Measurements from ENCODE around the gene LAPTM4A. TPM values are rescaled to one million over a fixed set of nuclear protein-coding genes. Genes with fewer than 3 reads are reported as not detected.

LAPTM4A gene
- total RNA-seq, 2 experiments from 2014 or later: 8.4 to 26.2 TPM

DNA sequence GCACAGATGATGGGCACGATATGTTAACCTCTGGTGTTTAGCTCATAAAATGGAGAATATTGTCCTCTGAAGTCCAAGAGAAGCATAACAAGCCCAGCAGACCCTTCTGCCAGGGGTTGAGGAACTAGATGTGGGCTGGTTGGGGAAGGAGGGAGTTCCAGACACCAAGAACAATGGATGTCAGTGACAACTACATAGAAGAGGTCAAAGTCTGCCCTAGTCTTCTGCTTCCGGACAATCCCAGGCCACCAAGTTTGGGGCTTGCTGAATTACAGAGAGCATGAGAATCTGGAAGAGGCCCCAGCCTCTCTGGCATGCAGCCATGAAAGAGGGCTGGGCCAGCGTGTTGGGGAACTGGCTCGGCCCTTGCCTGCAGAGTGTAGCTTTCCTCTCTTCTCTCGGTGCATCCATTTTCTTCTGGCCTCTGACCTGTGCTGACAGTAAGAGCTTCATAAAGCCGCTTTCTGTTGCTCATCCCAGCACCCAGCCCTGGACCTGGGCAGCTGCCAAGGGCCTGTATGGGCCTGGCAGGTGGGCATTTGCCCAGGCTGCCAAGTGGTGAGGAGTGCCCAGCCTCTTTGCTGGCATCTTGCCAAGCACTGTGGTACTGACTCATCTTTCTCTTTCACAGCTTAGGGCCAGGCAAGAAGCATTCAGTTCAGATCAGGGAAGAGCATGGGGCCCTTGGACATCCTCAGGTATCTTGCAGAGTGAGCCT lies 14.6 kb upstream of the LAPTM4A start:
- no TSS peak for BruUV-seq (replicated peaks)
- DNase-seq (ENCODE audit: low spot score): no peak
- ChIA-PET POLR2A (no interaction called here), CTCF (ENCODE audit: unreplicated experiment) (no interaction called here)
- Histone ChIP-seq H2AFZ (ENCODE audit: low read length) (no peak overlapping the region), H3K27ac (ENCODE audit: low read depth, low read length, poor library complexity, severe bottlenecking) (no peak overlapping the region), H3K4me3 (ENCODE audit: low read depth, low read length, poor library complexity, severe bottlenecking) (no peak overlapping the region), H3K4me2 (ENCODE audit: low read length) (no peak overlapping the region), H3K4me1 (ENCODE audit: insufficient read depth, low read length, poor library complexity, severe bottlenecking) (no peaks in the 10 kb centered on the region), H3K9me3 (ENCODE audit: low read length) (no peaks in the 10 kb centered on the region), H4K20me1 (ENCODE audit: insufficient read depth, low read length) (no peaks in the 10 kb centered on the region), H3K9me2 (ENCODE audit: insufficient read depth, low read length) (no peaks in the 10 kb centered on the region), H3K79me2 (ENCODE audit: insufficient read depth, low read depth, low read length) (no peaks in the 10 kb centered on the region), H3K36me3 (ENCODE audit: insufficient read depth, low read length) (no peaks in the 10 kb centered on the region)
- TF ChIP-seq EZH2phosphoT487 (IDR thresholded peaks at IDR 0.05; ENCODE audit: borderline replicate concordance, low read depth, low read length) (no peak), CTCF (conservative IDR thresholded peaks at IDR 0.05; ENCODE audit: low read length) (no peak)
- intact Hi-C loops (cut with micrococcal nuclease; ENCODE audit: unreplicated experiment): no loop called here

DNA sequence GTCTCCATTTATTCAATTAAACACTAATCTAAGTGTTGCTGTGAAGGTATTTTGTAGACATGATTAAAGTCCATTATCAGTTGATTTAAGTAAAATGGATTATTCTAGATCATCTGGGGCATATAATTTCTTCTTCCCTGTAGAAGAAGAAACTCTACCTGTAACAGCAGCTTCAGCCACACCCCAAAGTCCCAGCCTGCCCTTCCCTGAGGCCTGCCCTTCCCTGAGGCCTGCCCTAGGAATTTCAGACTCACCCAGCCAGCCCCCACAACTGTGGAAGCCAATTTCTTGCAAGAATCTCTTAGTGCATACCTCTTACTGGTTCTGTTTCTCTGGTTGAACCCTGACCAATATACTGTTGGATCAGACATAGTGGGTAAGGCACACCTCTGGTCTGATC lies 13.4 kb upstream of the LAPTM4A start:
- TF ChIP-seq EZH2phosphoT487 (IDR thresholded peaks at IDR 0.05; ENCODE audit: borderline replicate concordance, low read depth, low read length) (no peak), CTCF (conservative IDR thresholded peaks at IDR 0.05; ENCODE audit: low read length) (no peak)
- BruUV-seq (replicated peaks): no TSS peak
- Histone ChIP-seq H3K4me1 (ENCODE audit: insufficient read depth, low read length, poor library complexity, severe bottlenecking) (no peaks in the 10 kb centered on the region), H3K36me3 (ENCODE audit: insufficient read depth, low read length) (no peaks in the 10 kb centered on the region), H4K20me1 (ENCODE audit: insufficient read depth, low read length) (no peaks in the 10 kb centered on the region), H3K9me2 (ENCODE audit: insufficient read depth, low read length) (no peaks in the 10 kb centered on the region), H3K4me2 (ENCODE audit: low read length) (no peak overlapping the region), H3K4me3 (ENCODE audit: low read depth, low read length, poor library complexity, severe bottlenecking) (no peak overlapping the region), H3K79me2 (ENCODE audit: insufficient read depth, low read depth, low read length) (no peaks in the 10 kb centered on the region), H2AFZ (ENCODE audit: low read length) (no peak overlapping the region), H3K27ac (ENCODE audit: low read depth, low read length, poor library complexity, severe bottlenecking) (no peak overlapping the region), H3K9me3 (ENCODE audit: low read length) (no peaks in the 10 kb centered on the region)
- ChIA-PET CTCF (ENCODE audit: unreplicated experiment) (no interaction called here), POLR2A (no interaction called here)
- DNase-seq (ENCODE audit: low spot score): no peak
- intact Hi-C loops (cut with micrococcal nuclease; ENCODE audit: unreplicated experiment): no loop called here

DNA sequence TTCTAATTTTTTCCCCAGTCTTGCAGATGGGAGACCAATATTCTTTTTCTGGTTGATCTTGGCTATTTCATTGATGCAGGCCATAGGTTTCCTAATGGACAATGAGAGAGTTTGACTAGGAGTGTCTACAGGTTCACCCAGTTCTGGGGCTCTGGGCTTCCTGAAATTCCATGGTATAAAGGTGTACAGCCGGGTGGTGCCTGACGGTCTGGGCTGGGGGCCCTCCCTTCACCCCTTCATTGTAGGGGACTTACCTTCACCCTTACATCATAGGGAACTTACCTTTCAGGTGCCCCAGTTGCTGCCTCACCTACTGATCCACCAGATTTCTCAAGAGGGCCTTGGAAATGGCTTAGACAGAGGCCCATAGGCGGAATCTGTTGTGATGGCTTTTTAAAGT lies 13.0 kb upstream of the LAPTM4A start:
- intact Hi-C loops (cut with micrococcal nuclease; ENCODE audit: unreplicated experiment): no loop called here
- H3K4me2 ChIP-seq (ENCODE audit: low read length): no peak overlapping the region
- BruUV-seq (replicated peaks): no TSS peak
- ChIA-PET POLR2A (no interaction called here), CTCF (ENCODE audit: unreplicated experiment) (no interaction called here)
- no peaks in the 10 kb centered on the region for H4K20me1 ChIP-seq (ENCODE audit: insufficient read depth, low read length)
- no peaks in the 10 kb centered on the region for H3K9me2 ChIP-seq (ENCODE audit: insufficient read depth, low read length)
- no peaks in the 10 kb centered on the region for H3K36me3 ChIP-seq (ENCODE audit: insufficient read depth, low read length)
- no peak for DNase-seq (ENCODE audit: low spot score)
- H3K79me2 ChIP-seq (ENCODE audit: insufficient read depth, low read depth, low read length): no peaks in the 10 kb centered on the region
- H2AFZ ChIP-seq (ENCODE audit: low read length): no peak overlapping the region
- H3K27ac ChIP-seq (ENCODE audit: low read depth, low read length, poor library complexity, severe bottlenecking): no peak overlapping the region
- TF ChIP-seq CTCF (conservative IDR thresholded peaks at IDR 0.05; ENCODE audit: low read length): no peak
- TF ChIP-seq EZH2phosphoT487 (IDR thresholded peaks at IDR 0.05; ENCODE audit: borderline replicate concordance, low read depth, low read length): no peak
- H3K4me3 ChIP-seq (ENCODE audit: low read depth, low read length, poor library complexity, severe bottlenecking): no peak overlapping the region
- no peaks in the 10 kb centered on the region for H3K4me1 ChIP-seq (ENCODE audit: insufficient read depth, low read length, poor library complexity, severe bottlenecking)
- no peaks in the 10 kb centered on the region for H3K9me3 ChIP-seq (ENCODE audit: low read length)

Measured in OCI-LY7 (cell line).